ENCODE results near the gene PGLYRP3. TPM values are rescaled to one million over a fixed set of nuclear protein-coding genes. Genes with fewer than 3 reads are reported as not detected.

The PGLYRP3 gene
- total and polyA plus RNA-seq, 4 donors = not detected

DNA sequence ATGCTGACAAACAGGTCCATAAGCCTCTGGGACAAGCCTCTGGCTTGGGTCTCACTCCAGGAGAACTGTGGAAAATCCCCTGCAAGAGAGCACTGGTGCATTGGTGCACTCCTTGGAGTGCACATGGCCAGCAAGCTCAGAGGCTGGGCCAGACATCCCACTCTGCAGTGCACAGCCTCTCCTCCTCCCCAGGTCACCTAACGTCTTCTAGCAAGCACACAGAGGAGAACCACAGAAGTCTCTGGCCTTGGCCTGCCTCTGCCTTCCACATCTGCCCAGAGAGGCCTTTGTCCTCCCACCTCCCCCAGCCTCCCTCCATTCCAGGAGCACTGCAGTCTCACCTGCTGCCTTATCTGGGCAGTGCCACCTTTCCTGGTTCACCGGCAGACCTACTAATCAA, 4.2 kb downstream of the PGLYRP3 start:
- DNase-seq (no peak), ATAC-seq (ENCODE audit: low FRiP score) (no peak)
- Histone ChIP-seq H3K36me3 (ENCODE audit: control insufficient read depth in 1 of 2, insufficient read depth in 2 of 2, low read length in 1 of 2) (no peaks in the 10 kb centered on the region), H3K27me3 (ENCODE audit: control insufficient read depth in 1 of 2, insufficient read depth in 2 of 2, low read length in 1 of 2) (no peaks in the 10 kb centered on the region), H3K27ac (ENCODE audit: low read depth in 1 of 2, low read length in 2 of 2) (no peak overlapping the region), H3K9me3 (ENCODE audit: control insufficient read depth, low read length) (peaks cover 5% of the 10 kb centered on the region), H3K4me1 (ENCODE audit: control insufficient read depth in 1 of 2, insufficient read depth in 2 of 2, low read length in 2 of 2) (no peaks in the 10 kb centered on the region), H3K4me3 (ENCODE audit: low read length in 2 of 2) (no peak overlapping the region)
- 74% methylated on average over 2 of the region's 2 CpGs for WGBS, 2 donors
- intact Hi-C loops (cut with DNase I) = no loop called here

DNA sequence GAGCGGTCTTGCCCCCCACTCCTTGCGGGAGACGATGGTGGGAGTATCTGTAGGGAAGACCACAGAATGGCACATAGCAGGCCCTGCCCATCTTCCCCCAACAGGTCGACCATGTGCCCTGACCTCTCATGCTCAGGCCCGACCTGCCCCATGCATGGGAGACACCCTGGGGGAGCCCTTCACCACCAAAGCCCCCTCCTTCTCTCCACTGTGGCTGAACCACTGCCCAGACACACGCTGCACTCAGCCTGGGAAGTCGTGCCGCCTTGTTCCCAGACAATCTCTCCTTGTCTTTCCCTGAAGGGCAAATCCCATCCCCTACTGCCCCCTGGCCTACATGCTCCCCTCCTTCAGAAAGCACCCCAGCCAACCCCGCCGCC, 5.5 kb downstream of the PGLYRP3 start:
- H3K4me3 ChIP-seq (ENCODE audit: low read length in 2 of 2) = no peak overlapping the region
- ATAC-seq (ENCODE audit: low FRiP score) (no peak), DNase-seq (no peak)
- 82 to 84% methylated on average over 10 of the region's 10 CpGs for WGBS, 2 donors
- H3K36me3 ChIP-seq (ENCODE audit: control insufficient read depth in 1 of 2, insufficient read depth in 2 of 2, low read length in 1 of 2) = no peaks in the 10 kb centered on the region
- H3K9me3 ChIP-seq (ENCODE audit: control insufficient read depth, low read length) = peaks cover 5% of the 10 kb centered on the region
- H3K27ac ChIP-seq (ENCODE audit: low read depth in 1 of 2, low read length in 2 of 2) = no peak overlapping the region
- no peaks in the 10 kb centered on the region for H3K27me3 ChIP-seq (ENCODE audit: control insufficient read depth in 1 of 2, insufficient read depth in 2 of 2, low read length in 1 of 2)
- intact Hi-C loops (cut with DNase I) = no loop called here
- H3K4me1 ChIP-seq (ENCODE audit: control insufficient read depth in 1 of 2, insufficient read depth in 2 of 2, low read length in 2 of 2) = no peaks in the 10 kb centered on the region

DNA sequence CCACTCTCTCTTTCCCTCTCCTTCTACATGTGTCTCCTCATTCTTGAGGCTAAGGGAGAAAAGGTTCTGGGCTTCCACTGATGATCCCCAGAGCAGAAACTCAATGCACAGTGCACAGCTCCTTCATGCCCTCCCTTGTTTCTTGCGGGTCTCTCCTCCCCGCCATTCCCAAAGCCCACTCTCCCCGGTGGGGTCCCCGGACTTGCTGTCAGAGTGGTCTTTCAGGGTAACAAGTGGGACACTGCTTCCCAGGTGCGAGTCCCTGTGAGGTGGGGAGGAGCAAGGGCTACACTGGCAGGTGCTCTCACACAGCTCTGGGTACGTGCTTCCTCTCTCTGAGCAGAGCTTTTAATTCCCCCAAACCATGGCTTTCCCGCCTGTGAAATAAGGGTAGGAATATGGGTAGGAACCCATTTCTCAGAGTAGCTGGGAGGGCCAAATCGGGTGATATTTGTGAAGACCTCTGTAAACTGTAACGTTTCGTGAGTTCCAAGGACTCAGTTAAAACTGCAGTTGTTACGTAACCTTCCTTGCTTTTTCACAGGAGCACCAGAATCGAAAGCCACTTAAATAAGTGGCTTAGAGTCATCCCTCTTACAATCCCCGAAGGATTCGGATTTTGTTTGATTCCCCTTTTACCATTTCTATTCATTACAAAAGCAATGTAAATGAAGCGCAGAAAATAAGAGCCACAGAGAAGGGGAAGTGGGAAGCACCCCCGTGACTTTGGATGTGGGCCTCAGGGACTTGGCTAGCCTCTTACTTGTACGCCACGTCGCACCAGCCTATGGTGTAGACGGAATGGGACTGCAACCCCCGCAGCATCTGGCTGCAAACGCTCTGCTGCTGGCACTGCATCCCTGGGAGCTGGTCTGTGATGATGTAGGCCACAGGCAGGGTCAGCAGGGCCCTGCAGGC, 6.2 kb downstream of the PGLYRP3 start:
- 80 to 82% methylated on average over 22 of the region's 22 CpGs for WGBS, 2 donors

DNA sequence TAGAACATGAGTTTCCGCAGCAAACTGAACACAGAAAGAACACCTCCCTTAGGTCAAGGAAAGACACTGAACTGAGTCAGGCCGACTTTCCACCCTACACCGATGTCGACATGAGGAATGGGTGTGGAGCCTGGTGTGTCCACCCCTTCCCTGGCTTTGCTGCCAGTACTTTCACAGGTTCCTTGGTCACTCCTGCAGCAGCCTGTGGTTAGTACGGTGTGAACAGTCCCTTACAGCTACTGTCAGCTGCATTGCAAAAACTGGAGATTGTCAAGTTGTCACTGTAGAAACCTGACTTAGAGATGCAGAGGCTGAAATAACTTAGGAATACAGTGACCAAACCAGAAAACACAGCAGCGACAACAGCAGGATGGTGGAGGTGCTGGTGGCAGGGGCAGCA, 7.1 kb downstream of the PGLYRP3 start:
- ATAC-seq (ENCODE audit: low FRiP score) = no peak
- DNase-seq = no peak

More for the DNA sequence above, 6.2 kb downstream of the PGLYRP3 start:
- Histone ChIP-seq H3K4me1 (ENCODE audit: control insufficient read depth in 1 of 2, insufficient read depth in 2 of 2, low read length in 2 of 2) (no peaks in the 10 kb centered on the region), H3K27me3 (ENCODE audit: control insufficient read depth in 1 of 2, insufficient read depth in 2 of 2, low read length in 1 of 2) (no peaks in the 10 kb centered on the region), H3K36me3 (ENCODE audit: control insufficient read depth in 1 of 2, insufficient read depth in 2 of 2, low read length in 1 of 2) (no peaks in the 10 kb centered on the region), H3K9me3 (ENCODE audit: control insufficient read depth, low read length) (peaks cover 5% of the 10 kb centered on the region), H3K27ac (ENCODE audit: low read depth in 1 of 2, low read length in 2 of 2) (no peak overlapping the region), H3K4me3 (ENCODE audit: low read length in 2 of 2) (no peak overlapping the region)
- intact Hi-C loops (cut with DNase I) = no loop called here
- ATAC-seq (ENCODE audit: low FRiP score) = no peak
- DNase-seq = no peak

DNA sequence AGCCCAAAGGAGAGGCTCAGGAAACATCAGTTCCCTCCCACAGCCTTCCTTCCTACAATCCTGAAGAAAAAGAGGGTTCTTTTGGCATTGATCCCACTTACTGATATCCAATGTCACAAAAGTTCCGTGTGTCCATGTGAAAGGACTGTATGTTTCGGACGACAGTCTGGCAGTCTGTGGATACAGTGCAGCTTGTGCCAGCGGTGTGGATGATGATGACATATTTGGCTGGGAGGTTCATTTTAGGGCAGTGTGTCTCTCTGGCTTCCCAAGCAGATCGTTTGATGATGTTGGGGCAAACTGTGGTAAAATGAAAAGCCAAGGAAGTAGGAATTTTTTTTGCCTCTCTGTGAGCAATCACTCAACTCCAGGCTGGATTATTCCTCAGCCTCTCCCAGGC, 10.4 kb downstream of the PGLYRP3 start:
- no peaks in the 10 kb centered on the region for H3K27me3 ChIP-seq (ENCODE audit: control insufficient read depth in 1 of 2, insufficient read depth in 2 of 2, low read length in 1 of 2)
- no peaks in the 10 kb centered on the region for H3K4me1 ChIP-seq (ENCODE audit: control insufficient read depth in 1 of 2, insufficient read depth in 2 of 2, low read length in 2 of 2)
- intact Hi-C loops (cut with DNase I) = no loop called here
- no peak for DNase-seq
- H3K27ac ChIP-seq (ENCODE audit: low read depth in 1 of 2, low read length in 2 of 2) = no peak overlapping the region
- 52 to 59% methylated on average over 5 of the region's 5 CpGs for WGBS, 2 donors
- ATAC-seq (ENCODE audit: low FRiP score) = no peak
- peaks cover 5% of the 10 kb centered on the region for H3K9me3 ChIP-seq (ENCODE audit: control insufficient read depth, low read length)
- no peaks in the 10 kb centered on the region for H3K36me3 ChIP-seq (ENCODE audit: control insufficient read depth in 1 of 2, insufficient read depth in 2 of 2, low read length in 1 of 2)
- H3K4me3 ChIP-seq (ENCODE audit: low read length in 2 of 2) = no peak overlapping the region

More for the DNA sequence above, 7.1 kb downstream of the PGLYRP3 start:
- no peaks in the 10 kb centered on the region for H3K4me1 ChIP-seq (ENCODE audit: control insufficient read depth in 1 of 2, insufficient read depth in 2 of 2, low read length in 2 of 2)
- no peaks in the 10 kb centered on the region for H3K36me3 ChIP-seq (ENCODE audit: control insufficient read depth in 1 of 2, insufficient read depth in 2 of 2, low read length in 1 of 2)
- H3K4me3 ChIP-seq (ENCODE audit: low read length in 2 of 2) = no peak overlapping the region
- H3K27ac ChIP-seq (ENCODE audit: low read depth in 1 of 2, low read length in 2 of 2) = no peak overlapping the region
- H3K27me3 ChIP-seq (ENCODE audit: control insufficient read depth in 1 of 2, insufficient read depth in 2 of 2, low read length in 1 of 2) = no peaks in the 10 kb centered on the region
- peaks cover 5% of the 10 kb centered on the region for H3K9me3 ChIP-seq (ENCODE audit: control insufficient read depth, low read length)
- intact Hi-C loops (cut with DNase I) = no loop called here
- WGBS, 2 donors = 83 to 84% methylated on average over 6 of the region's 6 CpGs

DNA sequence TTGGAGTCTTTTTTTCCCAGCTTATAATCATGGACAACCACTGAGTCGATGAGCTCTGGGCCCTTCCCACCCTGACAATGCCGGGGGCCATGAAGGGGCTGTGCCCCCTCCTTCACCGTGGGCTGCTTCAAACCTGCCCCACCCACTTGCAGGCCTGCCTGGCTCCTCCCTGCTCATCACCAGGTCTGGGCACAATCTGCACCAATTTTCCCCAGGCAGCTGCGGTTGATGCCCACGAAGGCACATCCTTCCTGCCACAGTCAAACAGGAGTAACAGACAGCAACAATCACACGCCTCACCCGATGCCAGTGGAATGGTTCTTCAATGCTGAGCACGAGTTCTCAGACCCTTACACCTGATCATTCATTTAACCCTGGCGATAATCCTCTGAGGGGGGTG, 18.9 kb downstream of the PGLYRP3 start:
- 77 to 83% methylated on average over 9 of the region's 9 CpGs for whole genome bisulfite sequencing, 2 donors
- H3K9me3 ChIP-seq (ENCODE audit: control insufficient read depth, low read length) = no peaks in the 10 kb centered on the region
- ATAC-seq (ENCODE audit: low FRiP score) = no peak
- H3K4me1 ChIP-seq (ENCODE audit: control insufficient read depth in 1 of 2, insufficient read depth in 2 of 2, low read length in 2 of 2) = no peaks in the 10 kb centered on the region
- no peak for DNase-seq
- no peaks in the 10 kb centered on the region for H3K27me3 ChIP-seq (ENCODE audit: control insufficient read depth in 1 of 2, insufficient read depth in 2 of 2, low read length in 1 of 2)
- intact Hi-C loops (cut with DNase I) = no loop called here
- H3K27ac ChIP-seq (ENCODE audit: low read depth in 1 of 2, low read length in 2 of 2) = no peak overlapping the region
- H3K4me3 ChIP-seq (ENCODE audit: low read length in 2 of 2) = no peak overlapping the region
- no peaks in the 10 kb centered on the region for H3K36me3 ChIP-seq (ENCODE audit: control insufficient read depth in 1 of 2, insufficient read depth in 2 of 2, low read length in 1 of 2)

DNA sequence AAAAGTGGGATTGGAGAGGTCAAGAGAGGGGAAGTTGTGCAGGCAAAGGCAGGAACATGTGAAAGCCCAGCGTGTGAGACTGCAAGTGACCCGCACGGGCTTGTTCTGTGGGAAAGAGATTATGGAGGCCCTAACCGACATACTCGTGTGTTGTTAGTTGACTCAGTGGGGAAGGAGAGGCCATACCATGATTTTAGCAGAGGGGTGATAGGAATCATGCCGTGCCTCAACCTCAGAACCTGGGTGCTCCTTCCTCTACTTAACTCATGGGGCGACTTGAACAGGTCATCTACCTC, 19.3 kb downstream of the PGLYRP3 start:
- no peaks in the 10 kb centered on the region for H3K4me1 ChIP-seq (ENCODE audit: control insufficient read depth in 1 of 2, insufficient read depth in 2 of 2, low read length in 2 of 2)
- H3K4me3 ChIP-seq (ENCODE audit: low read length in 2 of 2) = no peak overlapping the region
- no peaks in the 10 kb centered on the region for H3K27me3 ChIP-seq (ENCODE audit: control insufficient read depth in 1 of 2, insufficient read depth in 2 of 2, low read length in 1 of 2)
- no peaks in the 10 kb centered on the region for H3K9me3 ChIP-seq (ENCODE audit: control insufficient read depth, low read length)
- intact Hi-C loops (cut with DNase I) = no loop called here
- no peak overlapping the region for H3K27ac ChIP-seq (ENCODE audit: low read depth in 1 of 2, low read length in 2 of 2)
- no peak for ATAC-seq (ENCODE audit: low FRiP score)
- no peak for DNase-seq
- no peaks in the 10 kb centered on the region for H3K36me3 ChIP-seq (ENCODE audit: control insufficient read depth in 1 of 2, insufficient read depth in 2 of 2, low read length in 1 of 2)
- WGBS, 2 donors = 75 to 77% methylated on average over 7 of the region's 7 CpGs

DNA sequence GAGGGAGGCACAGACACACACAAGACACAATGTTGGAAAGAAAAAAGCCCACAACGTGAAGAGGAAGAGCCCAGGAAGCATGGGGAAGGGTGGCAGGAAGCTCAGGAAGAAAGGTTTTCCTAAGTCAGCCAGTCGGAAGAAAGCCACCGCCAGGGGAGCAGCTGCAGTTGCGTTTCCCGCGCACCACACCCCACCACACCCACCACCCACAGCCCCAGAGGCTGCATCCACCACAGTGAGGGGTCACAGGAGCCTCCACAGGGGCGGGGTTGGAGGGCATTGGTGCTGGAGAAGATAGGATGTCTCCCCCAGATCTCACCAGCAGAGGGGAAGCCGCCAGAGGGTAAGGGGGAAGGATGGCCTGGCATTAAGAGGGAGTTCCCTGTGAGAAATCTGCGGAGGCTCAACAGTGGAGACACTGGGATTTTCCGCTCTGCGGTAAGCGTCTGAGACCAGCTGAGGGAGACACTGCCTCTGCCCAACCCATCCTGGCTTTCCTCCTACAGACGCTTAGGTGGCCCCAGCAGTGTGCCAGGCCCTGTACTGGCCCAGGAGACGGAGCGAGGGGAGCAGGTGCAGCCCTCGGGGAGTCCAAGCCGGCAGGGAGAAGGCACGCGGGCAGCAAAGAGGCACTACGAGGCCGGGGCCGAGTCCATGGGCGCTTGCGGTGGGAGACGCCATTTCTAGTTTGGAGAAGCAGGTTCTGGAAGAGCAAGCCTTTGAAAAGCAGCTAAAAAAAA, 19.8 kb downstream of the PGLYRP3 start:
- Histone ChIP-seq H3K4me1 (ENCODE audit: control insufficient read depth in 1 of 2, insufficient read depth in 2 of 2, low read length in 2 of 2) (no peaks in the 10 kb centered on the region), H3K27ac (ENCODE audit: low read depth in 1 of 2, low read length in 2 of 2) (no peak overlapping the region), H3K9me3 (ENCODE audit: control insufficient read depth, low read length) (no peaks in the 10 kb centered on the region), H3K36me3 (ENCODE audit: control insufficient read depth in 1 of 2, insufficient read depth in 2 of 2, low read length in 1 of 2) (no peaks in the 10 kb centered on the region), H3K4me3 (ENCODE audit: low read length in 2 of 2) (no peak overlapping the region), H3K27me3 (ENCODE audit: control insufficient read depth in 1 of 2, insufficient read depth in 2 of 2, low read length in 1 of 2) (no peaks in the 10 kb centered on the region)
- ATAC-seq (ENCODE audit: low FRiP score) (no peak), DNase-seq (no peak)
- WGBS, 2 donors = 67 to 70% methylated on average over 25 of the region's 25 CpGs
- intact Hi-C loops (cut with DNase I) = no loop called here

DNA sequence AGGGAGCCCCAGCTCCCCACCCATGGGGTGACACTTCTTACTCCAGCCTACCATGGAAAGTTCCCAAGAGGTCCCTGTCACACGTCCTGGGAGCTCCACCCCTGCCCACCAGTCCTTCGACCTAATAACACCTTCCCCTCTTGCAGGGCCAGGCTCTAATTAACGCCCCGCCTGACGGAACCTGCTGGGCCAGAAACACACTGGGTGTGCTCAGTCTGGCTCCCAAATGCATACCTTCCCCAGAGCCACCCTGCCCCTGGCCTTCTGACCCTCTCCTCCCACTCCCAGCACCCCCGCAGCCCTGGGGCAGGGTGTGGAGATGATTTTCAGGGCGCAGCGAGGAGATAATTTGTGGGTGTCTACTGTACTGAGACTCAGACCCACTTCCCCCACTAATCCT, 20.6 kb downstream of the PGLYRP3 start:
- 55 to 61% methylated on average over 8 of the region's 8 CpGs for WGBS, 2 donors
- no peaks in the 10 kb centered on the region for H3K36me3 ChIP-seq (ENCODE audit: control insufficient read depth in 1 of 2, insufficient read depth in 2 of 2, low read length in 1 of 2)
- no peaks in the 10 kb centered on the region for H3K27me3 ChIP-seq (ENCODE audit: control insufficient read depth in 1 of 2, insufficient read depth in 2 of 2, low read length in 1 of 2)
- ATAC-seq (ENCODE audit: low FRiP score) = no peak
- H3K4me1 ChIP-seq (ENCODE audit: control insufficient read depth in 1 of 2, insufficient read depth in 2 of 2, low read length in 2 of 2) = no peaks in the 10 kb centered on the region
- DNase-seq = no peak
- no peaks in the 10 kb centered on the region for H3K9me3 ChIP-seq (ENCODE audit: control insufficient read depth, low read length)
- H3K27ac ChIP-seq (ENCODE audit: low read depth in 1 of 2, low read length in 2 of 2) = no peak overlapping the region
- H3K4me3 ChIP-seq (ENCODE audit: low read length in 2 of 2) = no peak overlapping the region
- intact Hi-C loops (cut with DNase I) = no loop called here

Data from aorta (tissue), 5 donors.